ENCODE data around the gene BEND6.
"Not testable (repeated sequence)": the region's sequence is repeated elsewhere in the genome, so short reads cannot be mapped to it uniquely, and the experiment has no call there.

BEND6 gene

DNA sequence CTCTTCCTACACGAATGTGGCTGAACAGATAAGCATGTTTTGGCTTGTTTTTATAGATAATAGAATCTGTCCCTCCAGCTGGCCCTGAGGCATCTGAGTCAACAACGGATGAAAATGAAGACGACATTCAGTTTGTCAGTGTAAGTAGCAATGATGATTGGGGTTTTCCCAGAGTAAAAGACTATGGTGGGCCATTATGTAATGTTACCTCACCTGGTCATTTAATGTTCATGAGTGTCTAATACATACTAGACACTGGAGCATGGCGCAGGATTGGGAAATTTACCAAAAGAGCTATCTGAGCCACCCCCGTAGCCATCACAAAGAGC is 92.3 kb downstream of the BEND6 start:
- not testable (repeated sequence) for H3K4me3 Mint-ChIP-seq, H3K27ac Mint-ChIP-seq, H3K9me3 Mint-ChIP-seq
- H3K27me3 Mint-ChIP-seq (ENCODE audit: low read depth), result peaks cover 33% of the 10 kb centered on the region
- H3K36me3 Mint-ChIP-seq (ENCODE audit: low read depth), result peaks cover 22% of the 10 kb centered on the region
- H3K4me1 Mint-ChIP-seq (ENCODE audit: low read depth), result peaks cover 25% of the 10 kb centered on the region

DNA sequence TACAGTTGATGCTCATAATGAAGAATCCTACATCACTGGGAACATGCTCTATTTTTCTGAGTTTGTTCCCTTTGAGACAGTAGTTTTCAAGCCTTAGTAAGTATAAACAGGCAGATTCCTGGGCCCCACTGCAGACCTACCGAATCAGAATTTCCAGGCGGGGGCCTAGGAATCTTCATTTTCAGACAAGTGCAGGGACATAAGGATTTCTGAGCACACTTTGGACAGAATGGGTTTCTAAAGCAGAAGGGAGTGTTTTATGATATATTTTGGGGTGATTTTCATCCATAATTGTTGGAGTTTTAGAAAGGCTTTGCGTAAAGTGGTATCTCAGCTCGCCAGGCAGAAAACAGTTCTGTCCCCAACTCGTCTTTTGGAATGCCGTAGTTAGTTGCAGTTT is 93.0 kb downstream of the BEND6 start:
- Mint-ChIP-seq H3K27ac (peak overlapping the region; percentile 49), H3K27me3 (ENCODE audit: low read depth) (peaks cover 29% of the 10 kb centered on the region), H3K4me1 (ENCODE audit: low read depth) (peaks cover 25% of the 10 kb centered on the region), H3K4me3 (peak overlapping the region; percentile 79), H3K36me3 (ENCODE audit: low read depth) (peaks cover 25% of the 10 kb centered on the region)
- not testable (repeated sequence) for H3K9me3 Mint-ChIP-seq

DNA sequence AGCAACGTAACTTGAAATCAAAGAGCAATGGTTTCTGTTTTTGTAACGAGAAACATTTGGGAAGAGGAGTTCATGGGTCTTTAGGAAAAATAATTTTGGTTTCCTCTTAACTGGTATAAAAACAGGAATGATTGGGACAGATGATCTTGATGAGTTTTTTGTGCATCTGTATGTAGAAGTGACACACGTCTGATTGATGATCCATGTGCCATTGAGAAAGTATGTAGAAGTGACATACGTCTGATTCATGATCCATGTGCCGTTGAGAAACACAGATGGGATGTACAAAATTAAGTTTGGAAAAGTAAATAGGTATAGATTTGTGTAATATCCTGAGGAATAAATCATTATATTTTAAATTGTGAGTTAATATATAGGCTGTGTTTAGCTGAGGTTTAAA is 93.7 kb downstream of the BEND6 start:
- H3K27ac Mint-ChIP-seq, result peak overlapping the region; percentile 35
- H3K4me1 Mint-ChIP-seq (ENCODE audit: low read depth), result peaks cover 25% of the 10 kb centered on the region
- peaks cover 31% of the 10 kb centered on the region for H3K36me3 Mint-ChIP-seq (ENCODE audit: low read depth)
- H3K4me3 Mint-ChIP-seq, result peak overlapping the region; percentile 79
- H3K27me3 Mint-ChIP-seq (ENCODE audit: low read depth), result peaks cover 22% of the 10 kb centered on the region
- no peaks in the 10 kb centered on the region for H3K9me3 Mint-ChIP-seq

DNA sequence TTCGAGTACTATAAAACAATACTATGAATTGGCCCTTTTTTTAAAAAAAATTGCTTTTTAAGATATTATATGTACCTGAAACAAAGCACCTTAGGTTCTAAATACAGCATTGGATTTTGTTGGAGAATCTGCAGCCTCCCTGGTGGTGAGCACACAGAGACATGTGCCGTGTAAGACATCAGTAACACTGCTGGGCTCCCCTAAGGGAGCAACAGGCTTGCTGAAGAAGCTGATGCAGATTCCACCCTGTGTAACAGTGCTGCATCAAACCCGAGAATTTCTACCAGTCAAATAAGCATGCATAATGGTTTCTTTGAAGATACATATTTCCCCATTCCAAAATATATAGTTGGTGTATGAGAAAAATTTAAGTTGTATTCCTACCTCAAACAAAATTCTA is 108.9 kb downstream of the BEND6 start:
- no peaks in the 10 kb centered on the region for H3K9me3 Mint-ChIP-seq
- no peak overlapping the region for H3K4me3 Mint-ChIP-seq
- H3K27ac Mint-ChIP-seq, result no peak overlapping the region
- H3K36me3 Mint-ChIP-seq (ENCODE audit: low read depth), result peaks cover 29% of the 10 kb centered on the region
- H3K27me3 Mint-ChIP-seq (ENCODE audit: low read depth), result no peaks in the 10 kb centered on the region
- H3K4me1 Mint-ChIP-seq (ENCODE audit: low read depth), result peaks cover 4% of the 10 kb centered on the region

DNA sequence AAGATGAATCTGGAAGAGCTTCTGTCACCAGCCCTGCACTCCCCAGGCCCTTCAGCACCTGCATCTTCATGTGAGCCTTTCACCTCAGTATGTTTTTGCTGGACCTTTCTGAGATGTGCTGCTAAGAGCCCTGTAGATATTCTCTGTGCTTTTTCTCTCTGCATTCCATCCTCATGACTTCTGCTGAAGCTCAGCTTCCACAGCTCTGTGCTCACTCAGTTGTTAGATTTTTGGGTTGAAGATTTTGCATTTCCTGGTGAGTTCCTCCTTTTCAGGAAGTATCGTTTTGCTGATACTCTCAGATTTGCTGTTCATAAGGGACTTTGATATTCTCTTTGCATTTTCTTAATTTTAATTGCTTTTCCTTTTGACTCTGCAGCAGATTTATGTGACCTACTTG is 109.9 kb downstream of the BEND6 start:
- H3K36me3 Mint-ChIP-seq (ENCODE audit: low read depth), result peaks cover 25% of the 10 kb centered on the region
- no peak overlapping the region for H3K27ac Mint-ChIP-seq
- H3K27me3 Mint-ChIP-seq (ENCODE audit: low read depth), result no peaks in the 10 kb centered on the region
- H3K4me1 Mint-ChIP-seq (ENCODE audit: low read depth), result peaks cover 4% of the 10 kb centered on the region
- no peak overlapping the region for H3K4me3 Mint-ChIP-seq
- no peaks in the 10 kb centered on the region for H3K9me3 Mint-ChIP-seq

DNA sequence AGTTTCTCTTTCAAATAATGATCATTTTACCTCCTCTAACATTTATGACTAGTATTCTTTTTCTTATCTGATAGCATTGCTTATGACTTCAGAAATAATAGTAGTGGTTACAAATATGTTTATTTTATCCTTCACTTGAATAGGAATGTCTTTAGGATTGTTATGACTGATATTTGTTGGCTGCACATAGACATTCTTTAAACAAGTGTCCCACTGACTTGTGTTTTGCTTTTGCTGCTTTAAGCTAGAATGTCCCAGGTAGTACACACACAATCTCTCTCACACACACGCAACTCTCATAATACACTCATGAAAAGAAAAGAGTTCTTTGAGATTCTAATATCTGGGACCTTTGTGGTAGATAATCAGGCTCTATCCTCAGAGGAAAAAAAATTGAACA is 113.2 kb downstream of the BEND6 start:
- H3K4me1 Mint-ChIP-seq (ENCODE audit: low read depth), result peaks cover 4% of the 10 kb centered on the region
- no peaks in the 10 kb centered on the region for H3K27me3 Mint-ChIP-seq (ENCODE audit: low read depth)
- no peak overlapping the region for H3K4me3 Mint-ChIP-seq
- H3K36me3 Mint-ChIP-seq (ENCODE audit: low read depth), result peaks cover 14% of the 10 kb centered on the region
- H3K9me3 Mint-ChIP-seq, result no peaks in the 10 kb centered on the region
- no peak overlapping the region for H3K27ac Mint-ChIP-seq

DNA sequence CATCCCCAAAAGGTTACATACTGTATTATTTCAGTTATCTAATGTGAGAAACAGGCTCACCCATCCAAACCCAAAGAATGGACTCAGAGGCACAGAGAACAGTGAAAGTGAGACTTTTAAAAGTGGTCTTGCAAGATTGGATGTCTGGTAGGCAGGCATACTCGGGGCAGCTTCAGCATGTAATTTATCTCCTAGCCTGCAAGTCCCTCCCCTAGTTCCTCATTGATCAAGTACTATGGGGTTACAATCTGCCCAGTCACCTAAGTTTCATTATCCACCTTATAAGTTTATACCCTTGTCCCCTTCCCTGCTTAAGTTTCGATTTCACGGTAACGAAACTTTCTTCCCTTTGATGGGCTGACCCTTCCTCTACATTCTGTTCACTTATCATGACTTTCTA is 114.3 kb downstream of the BEND6 start:
- no peaks in the 10 kb centered on the region for H3K9me3 Mint-ChIP-seq
- H3K27me3 Mint-ChIP-seq (ENCODE audit: low read depth), result no peaks in the 10 kb centered on the region
- H3K36me3 Mint-ChIP-seq (ENCODE audit: low read depth), result peaks cover 17% of the 10 kb centered on the region
- H3K4me1 Mint-ChIP-seq (ENCODE audit: low read depth), result peaks cover 4% of the 10 kb centered on the region
- H3K4me3 Mint-ChIP-seq, result no peak overlapping the region
- H3K27ac Mint-ChIP-seq, result no peak overlapping the region

DNA sequence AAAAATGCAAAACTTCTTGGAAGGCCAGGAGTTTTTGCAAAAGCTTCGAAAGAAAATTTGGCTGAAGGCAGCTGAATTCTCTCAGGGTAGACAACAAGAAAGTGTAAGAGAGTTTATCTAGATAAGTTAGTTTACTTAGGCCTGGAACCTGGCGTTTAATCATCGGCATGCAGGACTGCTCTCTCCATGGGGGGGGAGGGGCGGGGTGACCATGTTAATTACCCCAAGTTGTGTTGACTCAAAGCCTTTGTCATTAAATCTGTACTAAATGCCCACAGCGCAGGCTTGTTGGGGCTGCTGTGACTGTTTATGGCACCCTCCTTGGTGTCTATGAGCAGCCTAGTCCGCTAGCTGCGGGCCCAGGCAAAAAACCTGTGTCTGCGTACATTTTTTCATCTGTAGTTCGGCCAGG is 115.0 kb downstream of the BEND6 start:
- Mint-ChIP-seq H3K27ac (no peak overlapping the region), H3K9me3 (no peaks in the 10 kb centered on the region), H3K4me1 (ENCODE audit: low read depth) (peaks cover 3% of the 10 kb centered on the region), H3K4me3 (no peak overlapping the region), H3K27me3 (ENCODE audit: low read depth) (no peaks in the 10 kb centered on the region), H3K36me3 (ENCODE audit: low read depth) (peaks cover 12% of the 10 kb centered on the region)

DNA sequence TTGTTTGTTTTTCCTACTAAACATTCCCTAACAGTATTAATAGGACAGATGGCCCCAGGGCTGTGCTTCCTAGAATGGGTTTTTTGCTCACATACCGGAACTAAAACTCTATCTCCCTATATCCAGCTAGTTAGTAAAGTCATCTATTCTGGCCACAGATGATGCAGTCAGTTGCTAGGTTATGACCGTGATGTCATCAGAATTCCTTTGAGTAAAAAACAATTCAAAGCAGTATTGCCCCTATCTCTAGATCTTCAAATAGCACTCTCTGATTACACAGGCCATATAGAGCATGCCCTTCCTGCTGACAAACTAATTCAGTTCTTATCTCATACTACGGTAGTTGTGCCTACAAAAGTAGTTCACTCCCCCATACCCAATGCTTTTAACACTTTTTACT is 117.2 kb downstream of the BEND6 start:
- Mint-ChIP-seq H3K4me3 (no peak overlapping the region), H3K4me1 (ENCODE audit: low read depth) (no peaks in the 10 kb centered on the region), H3K36me3 (ENCODE audit: low read depth) (peaks cover 11% of the 10 kb centered on the region), H3K27me3 (ENCODE audit: low read depth) (no peaks in the 10 kb centered on the region), H3K27ac (no peak overlapping the region), H3K9me3 (no peaks in the 10 kb centered on the region)

DNA sequence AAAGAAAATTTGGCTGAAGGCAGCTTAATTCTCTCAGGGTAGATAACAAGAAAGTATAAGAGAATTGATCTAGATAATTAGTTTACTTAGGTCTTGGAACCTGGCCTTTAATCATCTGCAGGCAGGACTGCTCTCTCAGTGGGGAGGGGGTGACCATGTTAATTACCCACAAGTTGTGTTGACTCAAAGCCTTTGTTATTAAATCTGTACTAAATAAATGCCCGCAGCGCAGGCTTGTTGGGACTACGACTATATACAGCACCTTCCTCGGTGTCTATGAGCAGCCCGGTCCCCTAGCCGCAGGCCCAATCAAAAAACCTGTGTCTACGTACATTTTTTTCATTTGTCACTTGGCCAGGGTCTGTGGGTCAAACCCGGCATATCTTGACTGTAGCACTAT is 119.5 kb downstream of the BEND6 start:
- Mint-ChIP-seq H3K4me1 (ENCODE audit: low read depth) (no peaks in the 10 kb centered on the region), H3K27ac (no peak overlapping the region), H3K9me3 (peaks cover 4% of the 10 kb centered on the region), H3K36me3 (ENCODE audit: low read depth) (peaks cover 12% of the 10 kb centered on the region), H3K27me3 (ENCODE audit: low read depth) (no peaks in the 10 kb centered on the region), H3K4me3 (no peak overlapping the region)

DNA sequence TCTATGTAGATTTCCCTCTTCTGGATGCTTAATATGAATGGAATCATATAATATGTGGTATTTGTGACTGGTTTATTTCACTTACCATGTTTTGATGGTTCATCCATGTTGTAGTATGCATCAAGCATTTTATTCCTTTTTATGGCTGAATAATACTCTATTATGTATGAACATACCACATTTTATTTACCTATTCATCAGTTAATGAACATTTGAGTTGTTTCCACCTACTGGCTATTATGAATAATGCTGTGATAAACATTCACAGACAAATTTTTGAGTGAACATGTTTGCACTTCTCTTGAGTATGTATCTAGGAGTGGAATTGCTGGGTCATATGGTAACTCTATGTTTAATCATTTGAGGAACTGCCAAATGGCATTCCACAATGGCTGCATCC is 120.2 kb downstream of the BEND6 start:
- no peak overlapping the region for H3K27ac Mint-ChIP-seq
- no peak overlapping the region for H3K4me3 Mint-ChIP-seq
- H3K27me3 Mint-ChIP-seq (ENCODE audit: low read depth), result no peaks in the 10 kb centered on the region
- no peaks in the 10 kb centered on the region for H3K4me1 Mint-ChIP-seq (ENCODE audit: low read depth)
- H3K36me3 Mint-ChIP-seq (ENCODE audit: low read depth), result peaks cover 13% of the 10 kb centered on the region
- H3K9me3 Mint-ChIP-seq, result peaks cover 6% of the 10 kb centered on the region
